ENCODE measurements around the gene GRHL1. TPM values are rescaled to one million over a fixed set of nuclear protein-coding genes. Genes with fewer than 3 reads are reported as not detected.

GRHL1 gene
- total RNA-seq, 3 donors from 2014 or later, result 1.1 to 1.3 (median 1.1) TPM

GRCh38 chr2:9941196-9941995, 10.1 kb upstream of the GRHL1 start:
- ATAC-seq, result no peak
- Mint-ChIP-seq H3K27me3 (ENCODE audit: low read depth) (peaks cover 11% of the 10 kb centered on the region), H3K4me3 (no peak overlapping the region), H3K9me3 (no peaks in the 10 kb centered on the region), H3K36me3 (ENCODE audit: insufficient read depth) (no peaks in the 10 kb centered on the region), H3K4me1 (ENCODE audit: low read depth) (no peaks in the 10 kb centered on the region)
- DNase-seq, result no peak

- peaks cover 11% of the 10 kb centered on the region for H3K27me3 Mint-ChIP-seq (ENCODE audit: low read depth)
- ATAC-seq (no peak), DNase-seq (no peak)
- H3K4me1 Mint-ChIP-seq (ENCODE audit: low read depth), result no peaks in the 10 kb centered on the region
- H3K9me3 Mint-ChIP-seq, result no peaks in the 10 kb centered on the region
- H3K36me3 Mint-ChIP-seq (ENCODE audit: insufficient read depth), result no peaks in the 10 kb centered on the region
- no peak overlapping the region for H3K4me3 Mint-ChIP-seq
Observed at GRCh38 chr2:9941996-9942390, 9.5 kb upstream of the GRHL1 start.

- no peaks in the 10 kb centered on the region for H3K36me3 Mint-ChIP-seq (ENCODE audit: insufficient read depth)
- no peak overlapping the region for H3K4me3 Mint-ChIP-seq
- DNase-seq (no peak), ATAC-seq (no peak)
- H3K4me1 Mint-ChIP-seq (ENCODE audit: low read depth), result no peaks in the 10 kb centered on the region
- H3K9me3 Mint-ChIP-seq, result no peaks in the 10 kb centered on the region
- peaks cover 17% of the 10 kb centered on the region for H3K27me3 Mint-ChIP-seq (ENCODE audit: low read depth)
Observed at GRCh38 chr2:9944330-9944758, 7.1 kb upstream of the GRHL1 start.

GRCh38 chr2:9945596-9945995, 5.9 kb upstream of the GRHL1 start:
- no peaks in the 10 kb centered on the region for H3K36me3 Mint-ChIP-seq (ENCODE audit: insufficient read depth)
- H3K4me1 Mint-ChIP-seq (ENCODE audit: low read depth), result peaks cover under 1% of the 10 kb centered on the region
- no peak overlapping the region for H3K4me3 Mint-ChIP-seq
- no peak for DNase-seq
- H3K9me3 Mint-ChIP-seq, result no peaks in the 10 kb centered on the region
- no peak for ATAC-seq
- peaks cover 26% of the 10 kb centered on the region for H3K27me3 Mint-ChIP-seq (ENCODE audit: low read depth)

GRCh38 chr2:9946076-9946475, 5.4 kb upstream of the GRHL1 start:
- Mint-ChIP-seq H3K36me3 (ENCODE audit: insufficient read depth) (no peaks in the 10 kb centered on the region), H3K27me3 (ENCODE audit: low read depth) (peaks cover 26% of the 10 kb centered on the region), H3K4me1 (ENCODE audit: low read depth) (peaks cover 2% of the 10 kb centered on the region), H3K4me3 (no peak overlapping the region), H3K9me3 (no peaks in the 10 kb centered on the region)
- DNase-seq (no peak), ATAC-seq (no peak)

GRCh38 chr2:9946818-9947217, 4.7 kb upstream of the GRHL1 start:
- no peaks in the 10 kb centered on the region for H3K36me3 Mint-ChIP-seq (ENCODE audit: insufficient read depth)
- peaks cover 26% of the 10 kb centered on the region for H3K27me3 Mint-ChIP-seq (ENCODE audit: low read depth)
- H3K4me3 Mint-ChIP-seq, result no peak overlapping the region
- ATAC-seq (no peak), DNase-seq (no peak)
- no peaks in the 10 kb centered on the region for H3K9me3 Mint-ChIP-seq
- peaks cover 2% of the 10 kb centered on the region for H3K4me1 Mint-ChIP-seq (ENCODE audit: low read depth)

GRCh38 chr2:9948721-9949120, 2.8 kb upstream of the GRHL1 start:
- ATAC-seq (no peak), DNase-seq (no peak)
- Mint-ChIP-seq H3K27me3 (ENCODE audit: low read depth) (peaks cover 40% of the 10 kb centered on the region), H3K4me1 (ENCODE audit: low read depth) (peaks cover 5% of the 10 kb centered on the region), H3K9me3 (no peaks in the 10 kb centered on the region), H3K36me3 (ENCODE audit: insufficient read depth) (no peaks in the 10 kb centered on the region), H3K4me3 (peak overlapping the region; percentile 24)

- ATAC-seq (no peak), DNase-seq (no peak)
- Mint-ChIP-seq H3K4me1 (ENCODE audit: low read depth) (peaks cover 5% of the 10 kb centered on the region), H3K9me3 (no peaks in the 10 kb centered on the region), H3K4me3 (peak overlapping the region; percentile 83), H3K27me3 (ENCODE audit: low read depth) (peaks cover 44% of the 10 kb centered on the region), H3K36me3 (ENCODE audit: insufficient read depth) (no peaks in the 10 kb centered on the region)
Observed at GRCh38 chr2:9949239-9949991, 2.1 kb upstream of the GRHL1 start.

GRCh38 chr2:9949992-9950520, 1.4 kb upstream of the GRHL1 start:
- ATAC-seq (no peak), DNase-seq (no peak)
- Mint-ChIP-seq H3K9me3 (no peaks in the 10 kb centered on the region), H3K36me3 (ENCODE audit: insufficient read depth) (no peaks in the 10 kb centered on the region), H3K4me1 (ENCODE audit: low read depth) (peaks cover 5% of the 10 kb centered on the region), H3K4me3 (peak overlapping the region; percentile 83), H3K27me3 (ENCODE audit: low read depth) (peaks cover 47% of the 10 kb centered on the region)

GRCh38 chr2:9950521-9951271, 797 bp upstream of the GRHL1 start:
- peak overlapping the region; percentile 83 for H3K4me3 Mint-ChIP-seq
- peaks cover 5% of the 10 kb centered on the region for H3K4me1 Mint-ChIP-seq (ENCODE audit: low read depth)
- H3K36me3 Mint-ChIP-seq (ENCODE audit: insufficient read depth), result no peaks in the 10 kb centered on the region

GRCh38 chr2:9951272-9951521, 296 bp upstream of the GRHL1 start:
- Mint-ChIP-seq H3K36me3 (ENCODE audit: insufficient read depth) (no peaks in the 10 kb centered on the region), H3K9me3 (no peaks in the 10 kb centered on the region), H3K27me3 (ENCODE audit: low read depth) (peaks cover 38% of the 10 kb centered on the region)

More at GRCh38 chr2:9950521-9951271, 797 bp upstream of the GRHL1 start:
- peak; percentile 39 for DNase-seq
- Mint-ChIP-seq H3K27me3 (ENCODE audit: low read depth) (peaks cover 42% of the 10 kb centered on the region), H3K9me3 (no peaks in the 10 kb centered on the region)
- peak; percentile 49 to 59 for ATAC-seq

GRCh38 chr2:9952286-9952737, 819 bp downstream of the GRHL1 start:
- Mint-ChIP-seq H3K36me3 (ENCODE audit: insufficient read depth) (no peaks in the 10 kb centered on the region), H3K9me3 (no peaks in the 10 kb centered on the region), H3K4me1 (ENCODE audit: low read depth) (peaks cover 5% of the 10 kb centered on the region), H3K4me3 (peak overlapping the region; percentile 79), H3K27me3 (ENCODE audit: low read depth) (peaks cover 38% of the 10 kb centered on the region)
- DNase-seq (no peak), ATAC-seq (no peak)

More at GRCh38 chr2:9951272-9951521, 296 bp upstream of the GRHL1 start:
- peak overlapping the region; percentile 83 for H3K4me3 Mint-ChIP-seq
- DNase-seq (no peak), ATAC-seq (no peak)
- peaks cover 5% of the 10 kb centered on the region for H3K4me1 Mint-ChIP-seq (ENCODE audit: low read depth)

GRCh38 chr2:9952856-9953503, 1.5 kb downstream of the GRHL1 start:
- peaks cover 5% of the 10 kb centered on the region for H3K4me1 Mint-ChIP-seq (ENCODE audit: low read depth)
- peak overlapping the region; percentile 79 for H3K4me3 Mint-ChIP-seq
- ATAC-seq (no peak), DNase-seq (no peak)
- no peaks in the 10 kb centered on the region for H3K9me3 Mint-ChIP-seq
- H3K27me3 Mint-ChIP-seq (ENCODE audit: low read depth), result peaks cover 41% of the 10 kb centered on the region
- H3K36me3 Mint-ChIP-seq (ENCODE audit: insufficient read depth), result no peaks in the 10 kb centered on the region

GRCh38 chr2:9954136-9954535, 2.6 kb downstream of the GRHL1 start:
- Mint-ChIP-seq H3K9me3 (no peaks in the 10 kb centered on the region), H3K4me3 (no peak overlapping the region), H3K27me3 (ENCODE audit: low read depth) (peaks cover 38% of the 10 kb centered on the region), H3K36me3 (ENCODE audit: insufficient read depth) (no peaks in the 10 kb centered on the region), H3K4me1 (ENCODE audit: low read depth) (peaks cover 5% of the 10 kb centered on the region)
- ATAC-seq (no peak), DNase-seq (no peak)
